Upper lobe of right lung (tissue), 1 donor: ENCODE results near the gene DNAJC5G. TPM values are rescaled to one million over a fixed set of nuclear protein-coding genes. Genes with fewer than 3 reads are reported as not detected.

Experiments
- ATAC-seq: fragments of 200-7000 bp; cut with Tn5 transposase; one replicate; pipeline ENCODE4 v1.9.1; 2020; ENCODE audit warnings: mild to moderate bottlenecking, moderate library complexity
- DNase-seq: peaks from one replicate; pipeline ENCODE4 v3.0.0-alpha.2; 2020
- H3K27ac ChIP-seq: fragments of 200-600 bp; one replicate; pipeline ENCODE4 v1.8.0; 2022
- H3K27me3 ChIP-seq: fragments of 200-600 bp; one replicate; pipeline ENCODE4 v1.8.0; 2022; ENCODE audit warnings: mild to moderate bottlenecking
- H3K36me3 ChIP-seq: fragments of 200-600 bp; one replicate; pipeline ENCODE4 v1.8.0; 2022
- H3K4me1 ChIP-seq: fragments of 200-600 bp; one replicate; pipeline ENCODE4 v1.8.0; 2022
- H3K4me3 ChIP-seq: fragments of 200-600 bp; one replicate; pipeline ENCODE4 v1.8.0; 2022; ENCODE audit warnings: mild to moderate bottlenecking
- H3K9me3 ChIP-seq: fragments of 200-600 bp; one replicate; pipeline ENCODE4 v1.8.0; 2022
- CTCF ChIP-seq: fragments of 200-600 bp; IDR thresholded peaks from one replicate; pipeline ENCODE4 v1.8.0; 2022; ENCODE audit warnings: antibody characterized with exemption
- intact Hi-C: fragments of 100-400 bp; cut with DNase I; formaldehyde crosslinking; loops from one replicate; pipeline ENCODE4 v1.11.0; 2022
- total RNA-seq: library from RNA; stranded (reverse); fragmentation: NEBNext Ultra II Directional; extraction: Animal tissue kit (Norgen Biotek cat#: 25700); gene quantifications from one replicate; pipeline ENCODE4 v1.2.1, GENCODE V29; 2021
- donor health status: DM: no; HTN: yes; CAD: no; lungs with severe emphysema.

DNAJC5G gene
- total RNA-seq, 1 donor from 2014 or later: not detected

- intact Hi-C loops: no loop called here
- DNase-seq (no peak), ATAC-seq (no peak)
- TF ChIP-seq CTCF: no peak
- Histone ChIP-seq H3K4me3 (no peak overlapping the region), H3K9me3 (no peaks in the 10 kb centered on the region), H3K27me3 (peaks cover 29% of the 10 kb centered on the region), H3K4me1 (peaks cover 5% of the 10 kb centered on the region), H3K36me3 (peaks cover 17% of the 10 kb centered on the region), H3K27ac (no peak overlapping the region)
Observed at GRCh38 chr2:27247893-27248292, 27.3 kb upstream of the DNAJC5G start.

GRCh38 chr2:27249159-27249890 is 25.9 kb upstream of the DNAJC5G start:
- H3K9me3 ChIP-seq: no peaks in the 10 kb centered on the region
- H3K27ac ChIP-seq: no peak overlapping the region
- H3K4me3 ChIP-seq: no peak overlapping the region
- H3K36me3 ChIP-seq: peaks cover 3% of the 10 kb centered on the region
- H3K27me3 ChIP-seq: peaks cover 32% of the 10 kb centered on the region
- TF ChIP-seq CTCF: no peak
- DNase-seq (no peak), ATAC-seq (no peak)
- peaks cover 5% of the 10 kb centered on the region for H3K4me1 ChIP-seq
- intact Hi-C loops: no loop called here

GRCh38 chr2:27249891-27250651 is 25.2 kb upstream of the DNAJC5G start:
- DNase-seq: peak; percentile 85
- peak; percentile 91 for ATAC-seq
- H3K9me3 ChIP-seq: no peaks in the 10 kb centered on the region

GRCh38 chr2:27250652-27251379 is 24.4 kb upstream of the DNAJC5G start:
- DNase-seq (no peak), ATAC-seq (no peak)
- H3K9me3 ChIP-seq: no peaks in the 10 kb centered on the region
- no peak for TF ChIP-seq CTCF
- peaks cover 5% of the 10 kb centered on the region for H3K4me1 ChIP-seq
- peaks cover 33% of the 10 kb centered on the region for H3K27me3 ChIP-seq
- no peak overlapping the region for H3K4me3 ChIP-seq
- no peaks in the 10 kb centered on the region for H3K36me3 ChIP-seq
- H3K27ac ChIP-seq: no peak overlapping the region
- intact Hi-C loops: no loop called here

More at GRCh38 chr2:27249891-27250651, 25.2 kb upstream of the DNAJC5G start:
- Histone ChIP-seq H3K27ac (no peak overlapping the region), H3K4me1 (peaks cover 5% of the 10 kb centered on the region), H3K27me3 (peaks cover 32% of the 10 kb centered on the region), H3K4me3 (no peak overlapping the region), H3K36me3 (no peaks in the 10 kb centered on the region)
- TF ChIP-seq CTCF: peak; percentile 59
- intact Hi-C loops: no loop called here

GRCh38 chr2:27251766-27252165 is 23.5 kb upstream of the DNAJC5G start:
- H3K9me3 ChIP-seq: no peaks in the 10 kb centered on the region
- peaks cover 5% of the 10 kb centered on the region for H3K4me1 ChIP-seq
- H3K27me3 ChIP-seq: peaks cover 36% of the 10 kb centered on the region
- intact Hi-C loops: no loop called here
- TF ChIP-seq CTCF: no peak
- no peak overlapping the region for H3K4me3 ChIP-seq
- H3K36me3 ChIP-seq: no peaks in the 10 kb centered on the region
- ATAC-seq: no peak
- no peak overlapping the region for H3K27ac ChIP-seq
- no peak for DNase-seq
